Measurements from ENCODE around the gene HDGFL2.

The HDGFL2 gene

DNA sequence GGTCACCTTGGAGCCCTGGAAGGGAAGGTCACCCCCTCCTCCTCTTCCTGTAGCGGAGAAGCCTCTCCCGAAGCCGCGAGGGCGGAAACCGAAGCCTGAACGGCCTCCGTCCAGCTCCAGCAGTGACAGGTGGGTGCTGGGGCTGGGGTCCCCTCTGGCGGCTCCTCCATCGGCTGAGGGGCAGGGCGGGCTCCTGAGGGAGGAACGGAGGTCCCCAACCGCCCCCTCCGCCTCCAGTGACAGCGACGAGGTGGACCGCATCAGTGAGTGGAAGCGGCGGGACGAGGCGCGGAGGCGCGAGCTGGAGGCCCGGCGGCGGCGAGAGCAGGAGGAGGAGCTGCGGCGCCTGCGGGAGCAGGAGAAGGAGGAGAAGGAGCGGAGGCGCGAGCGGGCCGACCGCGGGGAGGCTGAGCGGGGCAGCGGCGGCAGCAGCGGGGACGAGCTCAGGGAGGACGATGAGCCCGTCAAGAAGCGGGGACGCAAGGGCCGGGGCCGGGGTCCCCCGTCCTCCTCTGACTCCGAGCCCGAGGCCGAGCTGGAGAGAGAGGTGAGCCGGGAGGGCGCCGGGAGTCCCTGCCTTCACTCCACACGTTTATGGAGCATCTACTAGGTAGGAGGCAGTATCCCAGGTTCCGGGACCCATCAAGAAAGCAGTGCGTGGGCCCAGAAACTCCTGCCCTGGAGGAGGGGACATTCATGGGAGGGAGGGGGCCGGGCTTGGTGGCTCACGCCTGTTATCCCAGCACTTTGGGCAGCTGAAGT is 22.0 kb downstream of the HDGFL2 start:
- no CpG with 5 or more reads among the region's 61 CpGs for WGBS, 2 donors (ENCODE audit: extremely low coverage in 2 of 2, insufficient read length in 2 of 2, insufficient replicate concordance in 1 of 2)
- Histone ChIP-seq H3K14ac (ENCODE audit: low read length) (no peak overlapping the region), H3K4ac (ENCODE audit: low read length) (no peak overlapping the region), H3K4me3 (ENCODE audit: low read length in 2 of 2) (no peak overlapping the region), H2BK15ac (ENCODE audit: low read length) (no peak overlapping the region), H2AK5ac (ENCODE audit: low read depth, low read length) (no peak overlapping the region), H3K36me3 (replicated peaks in 1 of 2; ENCODE audit: control insufficient read depth in 2 of 2, insufficient read depth in 2 of 2, low read length in 2 of 2) (peaks cover 62 to 93% of the 10 kb centered on the region in 2 donors), H2BK120ac (ENCODE audit: low read depth, low read length) (no peak overlapping the region), H3K27ac (replicated peaks; ENCODE audit: low read length) (no peak overlapping the region), H3K9ac (ENCODE audit: low read depth, low read length, poor library complexity) (no peak overlapping the region), H3K79me1 (ENCODE audit: low read depth, low read length) (peaks cover 19% of the 10 kb centered on the region), H3K23ac (ENCODE audit: low read depth, low read length, poor library complexity) (peak overlapping the region; percentile 73), H3K4me2 (ENCODE audit: insufficient read depth, low read length, poor library complexity, severe bottlenecking) (no peak overlapping the region), H2BK5ac (ENCODE audit: low read length) (no peak overlapping the region), H3K27me3 (ENCODE audit: control insufficient read depth in 3 of 3, insufficient read depth in 3 of 3, low read depth in 1 of 3, low read length in 3 of 3) (peaks cover 0 to 6% (median 2%) of the 10 kb centered on the region in 3 experiments), H4K91ac (ENCODE audit: low read depth, low read length, poor library complexity) (no peak overlapping the region), H3K9me3 (replicated peaks in 1 of 2; ENCODE audit: control insufficient read depth in 2 of 2, insufficient read depth in 1 of 2, low read depth in 1 of 2, low read length in 2 of 2) (peaks cover 0 to 13% of the 10 kb centered on the region in 2 donors), H2AFZ (ENCODE audit: low read length) (no peak overlapping the region), H3K18ac (ENCODE audit: low read length) (no peak overlapping the region), H2BK12ac (ENCODE audit: low read length) (no peak overlapping the region), H4K8ac (ENCODE audit: low read depth, low read length) (peak overlapping the region; percentile 43), H3K4me1 (ENCODE audit: control insufficient read depth in 2 of 2, insufficient read depth in 1 of 2, low read depth in 1 of 2, low read length in 2 of 2) (peaks cover 0 to 1% of the 10 kb centered on the region in 2 donors)
- no peak for DNase-seq (ENCODE audit: low spot score)

GRCh38 chr19:4494691-4495064 is 22.6 kb downstream of the HDGFL2 start:
- no peak overlapping the region for H2BK15ac ChIP-seq (ENCODE audit: low read length)
- no peak overlapping the region for H3K27ac ChIP-seq (replicated peaks; ENCODE audit: low read length)
- H3K4ac ChIP-seq (ENCODE audit: low read length) = no peak overlapping the region
- H3K9me3 ChIP-seq (replicated peaks in 1 of 2; ENCODE audit: control insufficient read depth in 2 of 2, insufficient read depth in 1 of 2, low read depth in 1 of 2, low read length in 2 of 2) = peaks cover 0 to 13% of the 10 kb centered on the region in 2 donors
- H3K79me1 ChIP-seq (ENCODE audit: low read depth, low read length) = peaks cover 19% of the 10 kb centered on the region
- H3K4me3 ChIP-seq (ENCODE audit: low read length in 2 of 2) = no peak overlapping the region
- WGBS, 2 donors (ENCODE audit: extremely low coverage in 2 of 2, insufficient read length in 2 of 2, insufficient replicate concordance in 1 of 2) = no CpG with 5 or more reads among the region's 8 CpGs
- H3K23ac ChIP-seq (ENCODE audit: low read depth, low read length, poor library complexity) = no peak overlapping the region
- H4K8ac ChIP-seq (ENCODE audit: low read depth, low read length) = no peak overlapping the region
- no peak overlapping the region for H2BK5ac ChIP-seq (ENCODE audit: low read length)
- H3K4me2 ChIP-seq (ENCODE audit: insufficient read depth, low read length, poor library complexity, severe bottlenecking) = no peak overlapping the region
- H3K36me3 ChIP-seq (replicated peaks in 1 of 2; ENCODE audit: control insufficient read depth in 2 of 2, insufficient read depth in 2 of 2, low read length in 2 of 2) = peaks cover 60 to 89% of the 10 kb centered on the region in 2 donors
- no peak for DNase-seq (ENCODE audit: low spot score)
- H3K18ac ChIP-seq (ENCODE audit: low read length) = no peak overlapping the region
- no peak overlapping the region for H2BK120ac ChIP-seq (ENCODE audit: low read depth, low read length)
- H3K14ac ChIP-seq (ENCODE audit: low read length) = no peak overlapping the region
- no peak overlapping the region for H2BK12ac ChIP-seq (ENCODE audit: low read length)
- H3K9ac ChIP-seq (ENCODE audit: low read depth, low read length, poor library complexity) = no peak overlapping the region
- H2AFZ ChIP-seq (ENCODE audit: low read length) = no peak overlapping the region
- peaks cover 0 to 6% (median 2%) of the 10 kb centered on the region in 3 experiments for H3K27me3 ChIP-seq (ENCODE audit: control insufficient read depth in 3 of 3, insufficient read depth in 3 of 3, low read depth in 1 of 3, low read length in 3 of 3)
- peaks cover 0 to 1% of the 10 kb centered on the region in 2 donors for H3K4me1 ChIP-seq (ENCODE audit: control insufficient read depth in 2 of 2, insufficient read depth in 1 of 2, low read depth in 1 of 2, low read length in 2 of 2)
- H2AK5ac ChIP-seq (ENCODE audit: low read depth, low read length) = no peak overlapping the region
- no peak overlapping the region for H4K91ac ChIP-seq (ENCODE audit: low read depth, low read length, poor library complexity)

- Histone ChIP-seq H3K27me3 (ENCODE audit: control insufficient read depth in 3 of 3, insufficient read depth in 3 of 3, low read depth in 1 of 3, low read length in 3 of 3) (peaks cover 0 to 6% (median 2%) of the 10 kb centered on the region in 3 experiments), H3K4me3 (ENCODE audit: low read length in 2 of 2) (peak overlapping the region in 1 of 2 donors; percentile 39), H2BK12ac (ENCODE audit: low read length) (no peak overlapping the region), H2AFZ (ENCODE audit: low read length) (no peak overlapping the region), H2BK5ac (ENCODE audit: low read length) (no peak overlapping the region), H3K18ac (ENCODE audit: low read length) (no peak overlapping the region), H2AK5ac (ENCODE audit: low read depth, low read length) (no peak overlapping the region), H3K23ac (ENCODE audit: low read depth, low read length, poor library complexity) (no peak overlapping the region), H4K8ac (ENCODE audit: low read depth, low read length) (no peak overlapping the region), H3K9ac (ENCODE audit: low read depth, low read length, poor library complexity) (no peak overlapping the region), H3K4me1 (ENCODE audit: control insufficient read depth in 2 of 2, insufficient read depth in 1 of 2, low read depth in 1 of 2, low read length in 2 of 2) (peaks cover 0 to 1% of the 10 kb centered on the region in 2 donors), H3K9me3 (replicated peaks in 1 of 2; ENCODE audit: control insufficient read depth in 2 of 2, insufficient read depth in 1 of 2, low read depth in 1 of 2, low read length in 2 of 2) (peaks cover 0 to 13% of the 10 kb centered on the region in 2 donors), H2BK120ac (ENCODE audit: low read depth, low read length) (no peak overlapping the region), H2BK15ac (ENCODE audit: low read length) (no peak overlapping the region), H4K91ac (ENCODE audit: low read depth, low read length, poor library complexity) (no peak overlapping the region), H3K14ac (ENCODE audit: low read length) (no peak overlapping the region), H3K79me1 (ENCODE audit: low read depth, low read length) (peaks cover 19% of the 10 kb centered on the region), H3K4ac (ENCODE audit: low read length) (no peak overlapping the region), H3K36me3 (replicated peaks in 1 of 2; ENCODE audit: control insufficient read depth in 2 of 2, insufficient read depth in 2 of 2, low read length in 2 of 2) (peaks cover 55 to 89% of the 10 kb centered on the region in 2 donors), H3K4me2 (ENCODE audit: insufficient read depth, low read length, poor library complexity, severe bottlenecking) (no peak overlapping the region), H3K27ac (replicated peaks; ENCODE audit: low read length) (no peak overlapping the region)
- no CpG with 5 or more reads among the region's 12 CpGs for WGBS, 2 donors (ENCODE audit: extremely low coverage in 2 of 2, insufficient read length in 2 of 2, insufficient replicate concordance in 1 of 2)
- DNase-seq (ENCODE audit: low spot score) = no peak
Observed at GRCh38 chr19:4495471-4495870, 23.4 kb downstream of the HDGFL2 start.

- no peak overlapping the region for H2AFZ ChIP-seq (ENCODE audit: low read length)
- no peak overlapping the region for H2AK5ac ChIP-seq (ENCODE audit: low read depth, low read length)
- peaks cover 0 to 13% of the 10 kb centered on the region in 2 donors for H3K9me3 ChIP-seq (replicated peaks in 1 of 2; ENCODE audit: control insufficient read depth in 2 of 2, insufficient read depth in 1 of 2, low read depth in 1 of 2, low read length in 2 of 2)
- H3K27ac ChIP-seq (replicated peaks; ENCODE audit: low read length) = no peak overlapping the region
- peaks cover 60 to 90% of the 10 kb centered on the region in 2 donors for H3K36me3 ChIP-seq (replicated peaks in 1 of 2; ENCODE audit: control insufficient read depth in 2 of 2, insufficient read depth in 2 of 2, low read length in 2 of 2)
- H2BK12ac ChIP-seq (ENCODE audit: low read length) = no peak overlapping the region
- no peak overlapping the region for H3K23ac ChIP-seq (ENCODE audit: low read depth, low read length, poor library complexity)
- H3K4me2 ChIP-seq (ENCODE audit: insufficient read depth, low read length, poor library complexity, severe bottlenecking) = no peak overlapping the region
- no peak overlapping the region for H4K91ac ChIP-seq (ENCODE audit: low read depth, low read length, poor library complexity)
- H3K4me1 ChIP-seq (ENCODE audit: control insufficient read depth in 2 of 2, insufficient read depth in 1 of 2, low read depth in 1 of 2, low read length in 2 of 2) = peaks cover 0 to 1% of the 10 kb centered on the region in 2 donors
- no peak for DNase-seq (ENCODE audit: low spot score)
- H3K9ac ChIP-seq (ENCODE audit: low read depth, low read length, poor library complexity) = no peak overlapping the region
- H3K79me1 ChIP-seq (ENCODE audit: low read depth, low read length) = peaks cover 19% of the 10 kb centered on the region
- H2BK5ac ChIP-seq (ENCODE audit: low read length) = no peak overlapping the region
- H3K27me3 ChIP-seq (ENCODE audit: control insufficient read depth in 3 of 3, insufficient read depth in 3 of 3, low read depth in 1 of 3, low read length in 3 of 3) = peaks cover 0 to 6% (median 2%) of the 10 kb centered on the region in 3 experiments
- H2BK15ac ChIP-seq (ENCODE audit: low read length) = no peak overlapping the region
- H3K14ac ChIP-seq (ENCODE audit: low read length) = no peak overlapping the region
- no peak overlapping the region for H2BK120ac ChIP-seq (ENCODE audit: low read depth, low read length)
- no peak overlapping the region for H3K4ac ChIP-seq (ENCODE audit: low read length)
- H3K18ac ChIP-seq (ENCODE audit: low read length) = no peak overlapping the region
- no CpG with 5 or more reads among the region's 18 CpGs for WGBS, 2 donors (ENCODE audit: extremely low coverage in 2 of 2, insufficient read length in 2 of 2, insufficient replicate concordance in 1 of 2)
- H3K4me3 ChIP-seq (ENCODE audit: low read length in 2 of 2) = no peak overlapping the region
- H4K8ac ChIP-seq (ENCODE audit: low read depth, low read length) = no peak overlapping the region
Observed at GRCh38 chr19:4496304-4496703, 24.2 kb downstream of the HDGFL2 start.
